ENCODE results near the gene HTR3B. TPM values are rescaled to one million over a fixed set of nuclear protein-coding genes. Genes with fewer than 3 reads are reported as not detected.
"Not testable (repeated sequence)": the region's sequence is repeated elsewhere in the genome, so short reads cannot be mapped to it uniquely, and the experiment has no call there.

HTR3B gene
- total and polyA plus RNA-seq, 2 of the 4 experiments (the other 2 are of a cell fraction) = not detected

- no peak for DNase-seq
- Histone ChIP-seq H3K27ac (ENCODE audit: insufficient read depth, low read length) (no peak overlapping the region), H3K4ac (ENCODE audit: low read depth, low read length) (no peak overlapping the region), H3K56ac (ENCODE audit: extremely low read depth, insufficient read depth, low read length) (no peak overlapping the region), H2AK9ac (replicated peaks; ENCODE audit: low read depth, low read length, poor library complexity) (no peak overlapping the region), H4K20me1 (ENCODE audit: insufficient read depth, low read length) (no peaks in the 10 kb centered on the region), H3K4me3 (ENCODE audit: insufficient read depth, low read depth, low read length) (no peak overlapping the region), H4K8ac (ENCODE audit: low read depth in 2 of 2, low read length in 2 of 2) (no peak overlapping the region), H4K91ac (ENCODE audit: insufficient read depth, low read depth, low read length) (no peak overlapping the region), H3K18ac (ENCODE audit: low read depth, low read length) (no peak overlapping the region), H2AK5ac (ENCODE audit: low read depth, low read length) (no peak overlapping the region), H3K4me1 (ENCODE audit: control insufficient read depth, insufficient read depth, low read length) (no peaks in the 10 kb centered on the region), H3K9ac (ENCODE audit: low read depth, low read length) (no peak overlapping the region), H2BK5ac (ENCODE audit: low read depth, low read length, poor library complexity, severe bottlenecking) (no peak overlapping the region), H3K4me2 (ENCODE audit: low read depth, low read length) (no peak overlapping the region), H3K23ac (ENCODE audit: low read depth, low read length) (no peak overlapping the region), H2BK120ac (ENCODE audit: low read depth, low read length) (no peak overlapping the region), H3K9me3 (ENCODE audit: control insufficient read depth, insufficient read depth, low read length) (no peaks in the 10 kb centered on the region), H3K36me3 (ENCODE audit: control insufficient read depth, insufficient read depth, low read length) (no peaks in the 10 kb centered on the region), H3K27me3 (ENCODE audit: control insufficient read depth, insufficient read depth, low read length) (no peaks in the 10 kb centered on the region; the same call in 1 of the 2 replicates), H3K14ac (replicated peaks; ENCODE audit: low read depth, low read length) (no peak overlapping the region), H3K79me1 (ENCODE audit: low read depth in 1 of 2, low read length in 2 of 2) (no peaks in the 10 kb centered on the region), H4K5ac (ENCODE audit: low read depth, low read length) (no peak overlapping the region), H2AFZ (replicated peaks; ENCODE audit: low read length, poor library complexity) (no peak overlapping the region), H2BK20ac (ENCODE audit: low read depth, low read length) (no peak overlapping the region), H3K9me1 (ENCODE audit: insufficient read depth, low read length) (no peaks in the 10 kb centered on the region), H2BK15ac (ENCODE audit: low read depth, low read length) (no peak overlapping the region)
- no peak for ATAC-seq (ENCODE audit: low read depth)
- dilution Hi-C loops (cut with HindIII; ENCODE audit: low sequenced_read_pairs, unreplicated experiment) (no loop called here), intact Hi-C loops (cut with micrococcal nuclease) (no loop called here), in situ Hi-C loops (cut with MboI; ENCODE audit: low sequenced_read_pairs) (no loop called here)
- no peak for TF ChIP-seq NFE2L2 (IDR thresholded peaks at IDR 0.05; ENCODE audit: low read depth, low read length)
- TF ChIP-seq CHD1 (IDR thresholded peaks at IDR 0.05; ENCODE audit: low read depth, low read length) = no peak
- TF ChIP-seq MXI1 (IDR thresholded peaks at IDR 0.05; ENCODE audit: borderline replicate concordance, low read depth, low read length) = no peak
- TF ChIP-seq FOS (IDR thresholded peaks at IDR 0.05; ENCODE audit: low read depth, low read length) = no peak
- TF ChIP-seq POLR2A (IDR thresholded peaks at IDR 0.05; ENCODE audit: low read depth, low read length) = no peak
- no peak for TF ChIP-seq CEBPB (IDR thresholded peaks at IDR 0.05; ENCODE audit: low read depth, low read length)
- TF ChIP-seq RFX5 (IDR thresholded peaks at IDR 0.05; ENCODE audit: low read depth, low read length) = no peak
- TF ChIP-seq USF2 (IDR thresholded peaks at IDR 0.05; ENCODE audit: low read depth, low read length) = no peak
- no peak for TF ChIP-seq MAZ (IDR thresholded peaks at IDR 0.05; ENCODE audit: borderline replicate concordance, low read depth, low read length)
- TF ChIP-seq MAFK (IDR thresholded peaks at IDR 0.05; ENCODE audit: low read depth, low read length) = no peak
- ChIA-PET CTCF (no interaction called here), POLR2A (ENCODE audit: unreplicated experiment) (no interaction called here)
- no TSS peak for BruUV-seq (replicated peaks)
- WGBS, 2 experiments (ENCODE audit: extremely low coverage in 2 of 2, insufficient read length in 1 of 2) = no CpG with 5 or more reads among the region's 8 CpGs
Measured at GRCh38 chr11:113942256-113942655, 37.7 kb downstream of the HTR3B start.

DNA sequence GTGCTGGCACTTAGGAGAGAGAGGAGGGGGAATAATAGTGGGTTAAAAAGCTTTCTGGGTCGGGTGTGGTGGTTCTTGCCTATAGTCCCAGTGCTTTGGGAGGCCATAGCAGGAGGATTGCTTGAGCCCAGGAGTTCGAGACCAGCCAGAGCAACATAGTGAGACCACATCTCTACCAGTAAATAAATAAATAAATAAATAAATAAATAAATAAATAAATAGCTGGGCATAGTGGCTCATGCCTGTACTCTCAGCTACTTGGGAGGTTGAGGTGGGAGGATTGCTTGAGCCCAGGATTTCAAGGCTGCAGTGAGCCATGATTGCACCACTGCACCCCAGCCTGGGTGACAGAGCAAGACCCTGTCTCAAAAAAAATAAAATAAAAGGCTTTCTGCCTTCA, 41.6 kb downstream of the HTR3B start:
- in situ Hi-C loops (cut with MboI; ENCODE audit: low sequenced_read_pairs) = not testable (repeated sequence)
- no CpG with 5 or more reads among the region's 2 CpGs for WGBS, 2 experiments (ENCODE audit: extremely low coverage in 2 of 2, insufficient read length in 1 of 2)

More for the DNA sequence above, 41.6 kb downstream of the HTR3B start:
- H3K9me1 ChIP-seq (ENCODE audit: insufficient read depth, low read length); H4K91ac ChIP-seq (ENCODE audit: insufficient read depth, low read depth, low read length); POLR2A ChIA-PET (ENCODE audit: unreplicated experiment); H2BK5ac ChIP-seq (ENCODE audit: low read depth, low read length, poor library complexity, severe bottlenecking); H3K14ac ChIP-seq (replicated peaks; ENCODE audit: low read depth, low read length); H3K4ac ChIP-seq (ENCODE audit: low read depth, low read length); H3K36me3 ChIP-seq (ENCODE audit: control insufficient read depth, insufficient read depth, low read length); H3K27ac ChIP-seq (ENCODE audit: insufficient read depth, low read length); H3K4me2 ChIP-seq (ENCODE audit: low read depth, low read length); H2BK15ac ChIP-seq (ENCODE audit: low read depth, low read length); H2AFZ ChIP-seq (replicated peaks; ENCODE audit: low read length, poor library complexity); dilution Hi-C loops (cut with HindIII; ENCODE audit: low sequenced_read_pairs, unreplicated experiment); H4K20me1 ChIP-seq (ENCODE audit: insufficient read depth, low read length); BruUV-seq (replicated peaks); H2BK20ac ChIP-seq (ENCODE audit: low read depth, low read length); H3K56ac ChIP-seq (ENCODE audit: extremely low read depth, insufficient read depth, low read length); H2AK9ac ChIP-seq (replicated peaks; ENCODE audit: low read depth, low read length, poor library complexity); H3K9me3 ChIP-seq (ENCODE audit: control insufficient read depth, insufficient read depth, low read length); H2BK120ac ChIP-seq (ENCODE audit: low read depth, low read length); H3K4me1 ChIP-seq (ENCODE audit: control insufficient read depth, insufficient read depth, low read length); intact Hi-C loops (cut with micrococcal nuclease); H3K9ac ChIP-seq (ENCODE audit: low read depth, low read length); H3K27me3 ChIP-seq (ENCODE audit: control insufficient read depth, insufficient read depth, low read length); H3K18ac ChIP-seq (ENCODE audit: low read depth, low read length); H4K5ac ChIP-seq (ENCODE audit: low read depth, low read length); H4K8ac ChIP-seq (ENCODE audit: low read depth in 2 of 2, low read length in 2 of 2); H3K79me1 ChIP-seq (ENCODE audit: low read depth in 1 of 2, low read length in 2 of 2); ATAC-seq (ENCODE audit: low read depth); H3K4me3 ChIP-seq (ENCODE audit: insufficient read depth, low read depth, low read length); H2AK5ac ChIP-seq (ENCODE audit: low read depth, low read length); H3K23ac ChIP-seq (ENCODE audit: low read depth, low read length); DNase-seq: not testable (repeated sequence)
- CTCF ChIA-PET = interaction anchor here (0.9 kb wide), 1 partner anchor 9 kb away, joined by 4 read pairs; no protein-coding TSS in a partner anchor
